HG03025 (cell line): ENCODE measurements around the gene OR2A42.
"Not testable (repeated sequence)": the region's sequence is repeated elsewhere in the genome, so short reads cannot be mapped to it uniquely, and the experiment has no call there.

ENCODE experiments used
- ATAC-seq: cut with Tn5 transposase; IDR thresholded peaks from one replicate; pipeline ENCODE4 v1.9.1; 2021; ENCODE audit warnings: mild to moderate bottlenecking, moderate library complexity; ENCODE audit not compliant: unreplicated experiment, low FRiP score

Gene OR2A42

DNA sequence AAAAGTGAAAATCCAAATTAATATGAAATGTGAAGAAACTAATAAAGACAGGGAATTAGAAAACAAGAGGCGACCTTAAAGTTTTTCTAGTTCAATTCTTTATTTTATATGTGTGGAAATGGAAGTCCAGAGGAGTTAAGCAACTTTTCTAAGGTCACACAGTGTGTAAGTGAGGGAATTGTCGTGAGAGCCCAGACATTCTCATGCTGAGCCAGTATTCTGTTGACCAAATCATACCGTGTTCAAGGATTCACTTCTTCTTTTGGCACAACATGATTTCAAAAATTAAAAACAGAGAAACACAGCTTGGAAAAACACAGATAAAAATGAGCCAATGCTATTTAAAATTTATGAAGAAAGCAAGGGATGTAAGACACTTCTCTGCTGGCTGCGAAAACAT, 12.5 kb downstream of the OR2A42 start:
- not testable (repeated sequence) for ATAC-seq

DNA sequence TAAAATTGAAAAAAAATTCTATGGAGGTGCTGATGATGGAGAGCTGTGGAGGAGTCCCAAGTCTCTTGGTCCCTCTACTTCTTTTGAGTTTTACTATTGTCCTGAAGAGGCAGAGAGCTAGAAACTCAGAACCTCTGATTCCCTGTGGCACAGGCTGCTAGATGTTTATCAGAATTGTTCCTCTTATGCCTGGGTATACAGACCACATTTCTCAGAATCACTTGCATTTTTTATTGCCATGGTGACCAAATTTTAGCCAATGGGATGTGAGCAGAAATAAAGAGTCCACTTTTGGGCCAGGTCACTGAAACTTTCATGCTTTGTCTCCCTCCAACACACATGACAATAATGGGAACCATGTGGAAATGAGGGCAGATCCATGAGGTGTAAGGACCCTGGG, 15.7 kb downstream of the OR2A42 start:
- ATAC-seq, result not testable (repeated sequence)

DNA sequence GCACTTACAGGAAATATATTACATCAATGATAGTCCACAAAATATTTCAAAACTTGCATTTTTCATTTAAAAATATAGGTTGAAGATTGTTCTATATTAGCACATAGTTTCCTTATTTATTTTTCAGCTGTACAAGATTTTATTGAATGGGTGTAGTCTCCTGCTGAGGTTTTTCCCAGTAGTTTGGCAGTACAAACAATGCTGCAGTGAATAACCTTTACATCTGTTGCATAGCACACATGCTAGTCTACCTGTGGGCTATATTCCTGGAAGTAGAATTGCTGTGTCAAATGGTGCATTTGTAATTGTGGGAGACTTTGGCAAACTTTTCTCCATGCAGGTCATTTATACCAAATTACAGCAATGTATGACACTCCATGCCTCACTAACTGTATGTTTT, 18.9 kb downstream of the OR2A42 start:
- not testable (repeated sequence) for ATAC-seq

DNA sequence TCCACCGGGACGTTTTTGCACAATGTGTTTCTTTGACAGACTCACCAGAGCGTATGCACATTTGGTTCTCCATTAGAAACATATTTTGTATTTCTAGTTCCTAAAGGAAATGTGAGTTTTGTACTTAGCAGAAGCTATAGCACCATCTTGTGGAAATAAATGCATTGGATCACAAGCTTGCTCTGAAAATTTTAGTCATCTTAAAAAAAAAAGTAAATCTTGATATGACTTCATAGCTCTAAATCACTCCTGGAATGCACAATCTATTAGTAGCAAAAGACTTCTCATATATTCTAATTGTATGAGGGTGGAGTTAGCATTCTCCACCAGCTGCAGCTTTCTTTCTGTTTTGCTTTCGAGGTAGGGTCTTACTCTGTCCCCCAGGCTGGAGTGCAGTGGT, 20.3 kb downstream of the OR2A42 start:
- ATAC-seq, result not testable (repeated sequence)

DNA sequence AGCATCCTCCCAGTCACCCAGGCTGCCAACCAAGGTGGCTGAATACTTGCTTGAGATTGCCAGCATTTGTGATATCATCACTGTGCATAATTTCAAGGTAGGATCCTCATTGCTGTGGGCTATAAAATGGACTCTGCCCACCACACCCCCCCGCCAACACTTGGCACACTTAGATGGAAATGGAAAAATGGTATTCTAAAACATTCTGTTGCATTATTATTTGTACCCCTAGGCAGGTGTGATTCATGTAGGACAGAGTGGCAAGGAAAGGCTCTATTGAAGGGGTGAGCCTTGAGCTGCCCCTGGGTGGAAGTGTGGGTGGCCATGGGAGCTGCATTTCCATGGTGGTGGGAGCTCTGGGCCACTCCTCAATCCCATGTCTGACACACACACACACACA, 20.8 kb downstream of the OR2A42 start:
- ATAC-seq, result not testable (repeated sequence)

DNA sequence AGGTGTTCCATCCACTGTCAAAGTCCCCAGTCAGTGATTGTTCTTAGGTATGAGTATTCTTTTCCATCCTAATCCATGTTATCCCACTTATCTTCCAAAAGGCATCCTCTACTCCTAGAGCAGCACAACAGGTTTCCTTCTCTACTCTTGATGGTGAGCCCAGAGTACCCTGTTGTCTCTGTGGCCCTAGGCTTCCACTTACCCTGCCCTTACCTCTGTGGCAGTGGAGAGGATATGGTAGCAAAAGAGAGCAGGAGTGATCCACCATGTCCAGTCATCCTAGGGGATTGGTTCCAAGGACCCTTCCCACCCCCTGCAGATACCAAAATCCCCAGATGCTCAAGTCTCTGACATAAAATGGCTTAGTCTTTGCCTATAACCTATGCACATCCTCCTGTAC, 22.2 kb downstream of the OR2A42 start:
- ATAC-seq, result not testable (repeated sequence)

DNA sequence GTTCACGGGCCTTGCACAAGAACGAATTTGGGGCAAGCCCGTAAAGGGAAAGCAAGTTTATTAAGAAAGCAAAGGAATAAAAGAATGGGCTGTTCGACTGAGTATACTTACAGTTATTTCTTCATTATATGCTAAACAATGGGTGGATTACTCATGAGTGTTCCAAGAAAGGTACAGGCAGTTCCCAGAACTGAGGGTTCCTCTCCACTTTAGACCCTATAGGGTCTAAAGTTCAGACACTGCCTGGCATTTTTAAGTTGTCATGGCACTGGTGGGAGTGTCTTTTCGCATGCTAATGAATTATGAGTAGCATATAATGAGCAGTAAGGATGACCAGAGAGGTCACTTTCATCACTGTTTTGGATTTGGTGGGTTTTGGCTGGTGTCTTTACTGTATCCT, 34.1 kb downstream of the OR2A42 start:
- not testable (repeated sequence) for ATAC-seq

DNA sequence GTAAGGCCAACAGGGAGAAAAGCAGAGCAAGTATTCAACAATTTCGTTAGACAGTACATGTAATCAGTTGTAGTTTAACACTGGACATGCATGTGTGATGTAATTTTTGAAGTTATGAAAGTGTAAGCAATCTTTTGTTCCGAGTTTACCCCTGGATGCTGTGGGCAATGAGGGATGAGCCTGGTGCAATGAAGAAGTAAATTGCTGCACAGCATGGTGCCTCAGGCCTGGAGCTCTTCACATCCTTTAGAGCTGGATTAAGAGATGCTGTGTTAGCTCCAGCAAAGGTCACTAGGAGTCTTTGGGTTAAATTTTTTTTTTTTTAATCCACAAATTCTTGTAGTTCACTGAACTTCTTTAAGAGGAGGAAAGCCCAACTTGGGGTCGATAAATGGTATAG, 36.3 kb downstream of the OR2A42 start:
- not testable (repeated sequence) for ATAC-seq

DNA sequence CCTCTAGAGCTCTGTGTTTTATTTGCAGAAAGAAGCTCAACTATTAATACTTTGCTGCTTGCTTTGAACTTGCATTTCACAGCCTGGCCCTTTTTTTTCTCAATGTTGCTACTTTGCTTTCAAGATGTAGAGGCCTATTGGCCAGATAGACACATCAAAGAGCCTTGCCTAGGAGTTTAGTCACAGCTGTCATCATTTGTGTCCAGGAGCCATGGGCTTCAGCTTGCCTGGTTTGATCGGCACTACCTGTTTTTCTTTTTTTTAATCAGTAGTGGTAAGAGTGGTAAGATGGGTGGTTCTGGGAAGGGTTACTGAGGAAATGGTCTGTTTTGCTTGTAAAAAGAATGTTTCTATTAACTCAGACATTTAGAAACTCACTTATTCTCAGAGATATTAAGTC, 37.4 kb downstream of the OR2A42 start:
- ATAC-seq, result not testable (repeated sequence)

DNA sequence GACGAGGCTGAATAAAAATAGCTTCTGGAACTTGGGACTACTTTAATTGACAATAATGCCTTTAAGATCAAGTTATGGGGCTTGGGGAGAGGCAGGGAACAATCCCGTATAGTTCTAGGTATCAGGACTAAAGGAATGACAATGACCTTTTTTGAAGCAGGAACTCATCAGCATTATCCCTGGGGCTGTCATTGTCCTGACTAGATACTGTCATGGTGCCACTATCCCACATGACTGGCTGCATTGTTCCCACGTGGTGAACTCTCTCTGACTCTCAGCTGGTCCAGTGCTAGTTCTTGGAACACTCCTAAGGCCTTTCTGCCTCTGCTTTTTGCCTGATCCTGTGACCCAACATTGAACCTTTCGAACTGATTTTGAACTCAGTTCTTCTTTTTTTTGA, 40.5 kb downstream of the OR2A42 start:
- ATAC-seq, result not testable (repeated sequence)

DNA sequence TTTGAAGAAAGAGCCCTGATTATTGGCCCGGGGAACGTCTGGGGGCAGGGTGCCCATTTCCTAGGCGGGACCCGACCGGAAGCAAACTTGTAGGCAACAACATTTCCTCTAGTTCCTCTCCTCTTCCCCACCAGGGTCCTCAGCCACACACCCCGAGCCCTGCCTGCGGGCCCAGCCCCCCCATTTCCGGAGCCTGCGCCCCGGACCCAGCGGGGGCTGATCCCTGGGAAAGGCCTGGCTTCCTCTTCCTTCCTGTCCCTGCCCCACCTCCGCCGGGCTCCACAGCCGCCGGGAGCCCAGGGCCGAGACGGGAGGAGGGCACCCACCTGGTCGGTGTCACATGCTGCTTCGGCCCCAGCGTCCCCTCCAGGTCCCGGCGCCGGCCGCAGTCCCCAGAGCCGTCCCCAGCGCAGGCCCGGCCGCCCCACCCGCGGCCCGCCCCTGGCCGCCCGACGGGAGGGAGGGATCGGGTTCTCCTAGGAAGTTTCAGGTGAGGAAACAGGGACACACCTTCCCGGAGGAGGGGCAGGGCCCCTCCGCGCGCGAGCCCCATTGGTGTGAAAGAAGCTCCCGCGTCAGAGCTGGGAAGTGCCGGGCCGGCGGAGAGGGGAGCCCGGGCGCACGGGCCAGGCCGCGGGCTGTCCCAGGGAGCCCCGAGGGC, 44.1 kb downstream of the OR2A42 start, which contains the start of gene ARHGEF35:
TSS of gene ARHGEF35 (minus strand) at position 622 of the 661 bp plus-strand sequence. CDS start 7,450 bp downstream, outside the sequence.
- peak; percentile 70 for ATAC-seq

DNA sequence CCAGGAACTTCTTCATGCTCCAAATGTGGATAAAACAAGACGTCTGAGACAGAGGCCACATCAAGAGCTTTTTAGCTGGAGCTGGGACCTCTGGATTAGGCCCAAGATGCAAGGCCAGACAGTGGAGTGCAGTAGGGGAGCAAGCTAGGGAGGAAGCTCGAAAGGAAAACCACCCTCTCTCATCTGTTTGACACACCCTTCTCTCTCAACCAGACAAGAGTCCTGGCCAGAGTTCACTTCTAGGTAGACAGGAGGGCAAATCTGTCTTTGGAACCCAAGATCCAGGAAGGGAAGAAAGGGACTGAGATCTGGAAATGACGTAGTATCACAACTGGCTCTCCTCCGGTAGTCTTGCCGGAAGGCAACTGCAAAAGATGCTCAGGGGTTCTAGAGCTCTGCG, 45.0 kb downstream of the OR2A42 start:
- ATAC-seq, result not testable (repeated sequence)

DNA sequence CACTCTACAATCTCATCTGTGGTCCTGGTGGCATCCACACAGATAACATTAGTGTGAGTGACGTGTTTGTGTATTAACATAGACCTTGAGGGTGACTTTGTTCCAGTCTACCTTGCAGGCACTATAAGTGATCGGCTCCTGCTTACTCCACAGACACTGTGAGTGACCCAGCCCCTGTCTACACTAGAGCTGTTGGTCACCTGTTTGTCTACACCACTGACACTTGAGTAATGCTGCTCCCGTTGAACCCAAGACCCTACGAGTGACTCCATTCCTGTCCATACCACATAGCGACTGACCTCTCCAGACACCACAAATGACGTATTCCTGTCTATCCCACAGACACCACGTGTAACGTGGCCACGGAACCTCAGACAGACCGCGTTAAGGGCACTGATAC, 45.6 kb downstream of the OR2A42 start:
- not testable (repeated sequence) for ATAC-seq

DNA sequence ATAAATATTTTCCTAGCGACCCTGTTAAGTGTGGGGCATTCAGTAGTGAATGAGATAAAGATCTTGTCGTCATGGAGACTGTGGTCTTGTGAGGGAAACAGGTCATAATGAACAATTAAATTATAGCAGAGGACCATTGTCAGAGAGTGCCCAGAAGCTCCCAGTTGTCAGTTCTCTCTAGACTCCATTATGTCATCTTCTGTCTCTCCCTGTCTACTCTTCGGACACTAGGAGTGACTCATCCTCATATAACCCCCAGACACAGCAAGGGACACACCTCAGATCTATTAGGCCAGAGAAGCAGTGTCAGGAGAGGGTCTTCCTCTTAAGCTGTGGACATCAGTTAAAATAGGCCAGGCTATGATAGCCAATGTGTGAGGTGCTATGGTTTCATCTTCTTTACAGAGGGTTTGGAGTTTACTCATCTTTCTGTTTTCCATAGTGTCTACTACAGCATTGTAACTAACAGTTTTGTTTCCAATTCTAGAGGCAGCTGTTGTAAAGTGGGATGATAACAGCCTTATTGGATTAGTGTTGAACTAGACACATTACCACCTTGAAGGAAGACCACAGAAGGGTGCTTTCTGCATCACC, 50.7 kb downstream of the OR2A42 start:
- ATAC-seq, result not testable (repeated sequence)

DNA sequence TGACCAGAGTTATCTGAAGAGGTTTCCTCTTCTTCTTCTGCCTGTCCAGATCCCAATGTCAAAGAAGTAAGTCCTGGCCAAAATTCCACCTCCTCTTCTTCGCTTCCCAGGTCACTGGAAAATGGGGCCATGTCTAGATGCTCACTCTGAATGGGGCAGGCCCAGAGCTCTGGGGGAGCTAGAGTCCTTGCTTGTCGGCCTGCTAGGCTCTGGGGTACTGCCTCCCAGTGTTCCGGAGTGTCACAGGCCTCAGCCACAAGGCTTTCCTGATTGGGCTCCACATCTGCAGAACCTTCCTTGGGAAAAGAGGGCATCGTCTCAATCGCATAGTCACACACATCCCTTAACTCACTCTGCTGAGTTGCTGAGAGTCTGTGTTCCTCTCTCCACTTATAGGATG, 51.6 kb downstream of the OR2A42 start:
- ATAC-seq, result not testable (repeated sequence)

DNA sequence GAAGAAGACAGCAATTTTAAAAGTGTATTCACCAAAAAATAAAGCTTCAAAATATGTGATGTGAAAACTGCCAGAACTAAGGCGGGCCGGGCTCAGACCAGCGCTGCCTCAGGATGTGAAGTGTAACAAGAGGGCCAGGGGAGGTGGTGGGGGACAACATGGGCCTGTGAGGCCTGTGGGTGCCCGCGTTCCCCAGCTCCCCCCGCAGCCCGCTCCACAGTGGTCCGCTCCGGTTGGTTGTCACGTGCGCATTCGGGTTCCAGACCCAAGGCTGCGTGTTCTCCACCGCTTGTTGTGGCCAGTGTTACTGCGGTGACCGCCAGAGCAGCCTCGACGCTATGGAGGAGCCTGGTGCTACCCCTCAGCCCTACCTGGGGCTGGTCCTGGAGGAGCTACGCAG, 56.2 kb downstream of the OR2A42 start, which contains the start of gene CTAGE4:
TSS of gene CTAGE4 (plus strand) at position 301 of the 400 bp plus-strand sequence. CDS start at position 339, 38 bp downstream.
- ATAC-seq, result not testable (repeated sequence)

DNA sequence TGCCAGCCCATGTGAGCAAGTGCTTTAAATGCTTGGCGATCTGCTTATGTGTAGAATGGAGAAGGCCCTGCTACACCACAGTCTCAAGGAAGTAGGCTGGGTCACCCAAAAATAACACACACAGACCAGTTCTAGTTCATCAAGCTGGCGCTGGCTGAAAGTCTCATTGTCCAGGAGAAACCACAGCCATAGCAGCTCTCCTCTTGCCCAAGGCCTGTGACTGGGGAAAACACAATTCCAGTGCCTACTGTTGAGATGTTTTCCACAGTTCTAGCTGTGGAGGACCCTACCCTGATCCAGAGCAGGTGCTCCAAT, 60.3 kb downstream of the OR2A42 start:
- peak; percentile 70 for ATAC-seq

DNA sequence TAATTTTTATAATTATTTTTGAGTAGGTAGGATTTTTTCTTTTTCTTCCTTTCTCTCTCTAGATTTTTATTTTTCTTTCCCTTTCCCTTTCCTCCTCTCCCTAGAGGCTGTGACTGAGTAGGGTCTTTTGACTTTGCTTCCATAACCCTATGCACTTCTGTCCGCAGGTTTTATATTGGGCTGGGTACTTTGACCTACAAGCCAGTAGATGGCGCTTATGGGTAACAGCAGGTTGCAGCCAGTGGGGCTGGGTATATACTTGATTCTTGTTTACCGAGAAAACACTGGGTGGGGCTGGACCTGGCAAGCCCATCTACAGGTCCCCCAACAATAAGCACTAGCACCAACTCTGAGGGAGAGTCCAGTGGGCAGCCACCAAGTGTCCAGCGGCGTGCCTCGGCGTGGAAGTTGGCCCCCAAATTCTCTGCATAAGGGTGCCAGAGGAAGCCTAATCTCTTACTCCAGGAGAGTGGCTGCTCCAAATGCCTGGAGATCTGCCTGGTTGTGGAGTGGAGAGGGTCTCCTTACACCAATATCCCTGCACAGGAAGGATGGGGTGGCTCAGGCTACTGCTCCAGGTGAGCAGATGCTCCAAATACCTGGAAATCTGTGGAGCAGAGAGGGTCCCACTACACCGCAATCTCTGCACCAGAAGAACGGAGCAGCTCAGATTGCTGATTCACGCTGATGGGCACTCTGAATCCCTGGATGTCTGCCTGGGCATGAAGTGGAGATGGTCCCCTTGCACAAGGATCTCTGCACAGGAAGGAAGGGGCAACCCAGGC, 60.8 kb downstream of the OR2A42 start:
- ATAC-seq, result peak; percentile 96
